Activated CD4-positive, alpha-beta T cell treated with anti-CD3 and anti-CD28 coated beads, Interleukin-2, amount 10 ng/mL, durations not matched to agents 7 days and 5 days (primary cell): ENCODE results near the gene HNRNPD. TPM values are rescaled to one million over a fixed set of nuclear protein-coding genes. Genes with fewer than 3 reads are reported as not detected.
A peak's percentile ranks its signal among the peaks of the same experiment; 100 is the strongest.
"Not testable (repeated sequence)": the region's sequence is repeated elsewhere in the genome, so short reads cannot be mapped to it uniquely, and the experiment has no call there.

ENCODE experiments used
- CTCF ChIA-PET: fragments of 350-600 bp; sonication (Branson Sonifier 250); formaldehyde crosslinking; loops from one replicate; lab custom pipeline; 2021; ENCODE audit warnings: antibody characterized with exemption; lab: Charles Lee
- POLR2A ChIA-PET: fragments of 350-600 bp; sonication (Branson Sonifier 250); formaldehyde crosslinking; loops from one replicate; lab custom pipeline; 2021; ENCODE audit warnings: antibody characterized with exemption; lab: Charles Lee
- DNase-seq: peaks from one replicate; pipeline ENCODE4 v3.0.0-alpha.2; 2020
- H3K27ac Mint-ChIP-seq: one replicate; pipeline ENCODE4 v1.8.0; 2021; ENCODE audit warnings: mild to moderate bottlenecking, moderate library complexity, mixed read lengths
- H3K27me3 Mint-ChIP-seq: one replicate; pipeline ENCODE4 v1.8.0; 2021; ENCODE audit warnings: mixed read lengths
- H3K36me3 Mint-ChIP-seq: one replicate; pipeline ENCODE4 v1.8.0; 2021; ENCODE audit warnings: low read depth, mixed read lengths
- H3K4me1 Mint-ChIP-seq: one replicate; pipeline ENCODE4 v1.8.0; 2021; ENCODE audit warnings: mixed read lengths
- H3K4me3 Mint-ChIP-seq: one replicate; pipeline ENCODE4 v1.8.0; 2021; ENCODE audit warnings: mild to moderate bottlenecking, moderate library complexity, mixed read lengths
- H3K9me3 Mint-ChIP-seq: one replicate; pipeline ENCODE4 v1.8.0; 2021; ENCODE audit warnings: mixed read lengths
- total RNA-seq, 2 experiments: library from RNA; stranded (reverse); gene quantifications; one replicate each; pipeline ENCODE4 v1.2.3, GENCODE V29; 2021

The HNRNPD gene
- total RNA-seq, 2 experiments from 2014 or later: 368 to 430 TPM

- H3K4me3 Mint-ChIP-seq: no peak overlapping the region
- ChIA-PET CTCF (interaction anchor here (0.6 to 2.3 kb wide), 3 partner anchors 14 to 34 kb away, joined by 3 to 7 read pairs (median 4); no protein-coding TSS in a partner anchor), POLR2A (no interaction called here)
- no peaks in the 10 kb centered on the region for H3K4me1 Mint-ChIP-seq
- H3K27me3 Mint-ChIP-seq: no peaks in the 10 kb centered on the region
- H3K36me3 Mint-ChIP-seq: no peaks in the 10 kb centered on the region
- no peaks in the 10 kb centered on the region for H3K9me3 Mint-ChIP-seq
- no peak overlapping the region for H3K27ac Mint-ChIP-seq
- DNase-seq: no peak
These were observed 21.1 kb upstream of the HNRNPD start for GRCh38 chr4:82394896-82395295.

GRCh38 chr4:82390061-82390460, 16.3 kb upstream of the HNRNPD start:
- H3K36me3 Mint-ChIP-seq, DNase-seq, H3K27ac Mint-ChIP-seq, H3K9me3 Mint-ChIP-seq, H3K4me1 Mint-ChIP-seq, POLR2A ChIA-PET, H3K4me3 Mint-ChIP-seq: not testable (repeated sequence)
- CTCF ChIA-PET: interaction anchor here (0.6 to 2.0 kb wide), 5 partner anchors 10 to 105 kb away, joined by 3 to 6 read pairs (median 3); no protein-coding TSS in a partner anchor
- H3K27me3 Mint-ChIP-seq: peaks cover 11% of the 10 kb centered on the region

- Mint-ChIP-seq H3K9me3 (peaks cover 5% of the 10 kb centered on the region), H3K27me3 (peaks cover 11% of the 10 kb centered on the region), H3K4me1 (no peaks in the 10 kb centered on the region), H3K27ac (no peak overlapping the region), H3K4me3 (no peak overlapping the region), H3K36me3 (peaks cover 3% of the 10 kb centered on the region)
- ChIA-PET CTCF (interaction anchor here (1.4 kb wide), 1 partner anchor 32 kb away, joined by 3 read pairs; no protein-coding TSS in a partner anchor), POLR2A (no interaction called here)
- DNase-seq: no peak
These were observed 14.6 kb upstream of the HNRNPD start for GRCh38 chr4:82388405-82388804.

GRCh38 chr4:82386312-82386711, 12.5 kb upstream of the HNRNPD start:
- H3K27ac Mint-ChIP-seq, DNase-seq, CTCF ChIA-PET, H3K36me3 Mint-ChIP-seq, H3K4me3 Mint-ChIP-seq, H3K9me3 Mint-ChIP-seq, H3K4me1 Mint-ChIP-seq, POLR2A ChIA-PET: not testable (repeated sequence)
- peaks cover 11% of the 10 kb centered on the region for H3K27me3 Mint-ChIP-seq

GRCh38 chr4:82382751-82383150, 9.0 kb upstream of the HNRNPD start:
- Mint-ChIP-seq H3K36me3 (peaks cover 23% of the 10 kb centered on the region), H3K27ac (no peak overlapping the region), H3K4me1 (peaks cover 11% of the 10 kb centered on the region), H3K27me3 (peaks cover 10% of the 10 kb centered on the region), H3K9me3 (peaks cover 21% of the 10 kb centered on the region), H3K4me3 (no peak overlapping the region)
- ChIA-PET POLR2A (no interaction called here), CTCF (interaction anchor here (1.3 to 7.4 kb wide), 2 partner anchors 9 to 46 kb away, joined by 3 to 39 read pairs; partner anchors contain the start of genes HNRNPD and HNRNPDL)
- no peak for DNase-seq

GRCh38 chr4:82381661-82382296, 8.0 kb upstream of the HNRNPD start:
- peaks cover 10% of the 10 kb centered on the region for H3K27me3 Mint-ChIP-seq
- ChIA-PET CTCF (interaction anchor here (0.6 to 7.4 kb wide), 3 partner anchors 33 to 51 kb away, joined by 3 to 39 read pairs (median 3); partner anchors contain the start of gene HNRNPDL), POLR2A (no interaction called here)
- peaks cover 16% of the 10 kb centered on the region for H3K4me1 Mint-ChIP-seq
- DNase-seq: no peak
- H3K27ac Mint-ChIP-seq: no peak overlapping the region
- no peak overlapping the region for H3K4me3 Mint-ChIP-seq
- H3K9me3 Mint-ChIP-seq: peaks cover 22% of the 10 kb centered on the region
- H3K36me3 Mint-ChIP-seq: peaks cover 30% of the 10 kb centered on the region

- peaks cover 22% of the 10 kb centered on the region for H3K9me3 Mint-ChIP-seq
- CTCF ChIA-PET: interaction anchor here (0.6 to 7.4 kb wide), 5 partner anchors 14 to 51 kb away, joined by 3 to 39 read pairs (median 3); partner anchors contain the start of gene HNRNPDL
These were observed 7.4 kb upstream of the HNRNPD start for GRCh38 chr4:82381235-82381634.

GRCh38 chr4:82380831-82381230, 7.0 kb upstream of the HNRNPD start:
- ChIA-PET POLR2A (no interaction called here), CTCF (interaction anchor here (1.1 to 7.4 kb wide), 4 partner anchors 14 to 48 kb away, joined by 3 to 39 read pairs (median 4); partner anchors contain the start of gene HNRNPDL)
- Mint-ChIP-seq H3K9me3 (peaks cover 21% of the 10 kb centered on the region), H3K27ac (no peak overlapping the region), H3K36me3 (peaks cover 38% of the 10 kb centered on the region), H3K4me3 (no peak overlapping the region), H3K4me1 (peaks cover 24% of the 10 kb centered on the region), H3K27me3 (peaks cover 3% of the 10 kb centered on the region)
- DNase-seq: no peak

More at GRCh38 chr4:82381235-82381634, 7.4 kb upstream of the HNRNPD start:
- no peak overlapping the region for H3K4me3 Mint-ChIP-seq
- H3K27ac Mint-ChIP-seq: no peak overlapping the region
- peaks cover 34% of the 10 kb centered on the region for H3K36me3 Mint-ChIP-seq
- peaks cover 20% of the 10 kb centered on the region for H3K4me1 Mint-ChIP-seq
- DNase-seq: no peak
- H3K27me3 Mint-ChIP-seq: peaks cover 5% of the 10 kb centered on the region
- POLR2A ChIA-PET: no interaction called here

GRCh38 chr4:82380344-82380743, 6.6 kb upstream of the HNRNPD start:
- ChIA-PET CTCF (interaction anchor here (1.3 to 7.4 kb wide), 3 partner anchors 15 to 49 kb away, joined by 3 to 39 read pairs (median 5); partner anchors contain the start of gene HNRNPDL), POLR2A (no interaction called here)
- Mint-ChIP-seq H3K4me1 (peaks cover 28% of the 10 kb centered on the region), H3K27ac (no peak overlapping the region), H3K36me3 (peaks cover 41% of the 10 kb centered on the region), H3K27me3 (no peaks in the 10 kb centered on the region), H3K4me3 (no peak overlapping the region), H3K9me3 (peaks cover 20% of the 10 kb centered on the region)
- DNase-seq: no peak

- H3K27me3 Mint-ChIP-seq: no peaks in the 10 kb centered on the region
- peaks cover 59% of the 10 kb centered on the region for H3K36me3 Mint-ChIP-seq
- peaks cover 14% of the 10 kb centered on the region for H3K9me3 Mint-ChIP-seq
- DNase-seq: no peak
- ChIA-PET CTCF (interaction anchor here (0.5 to 1.3 kb wide), 3 partner anchors 9 to 53 kb away, joined by 3 to 5 read pairs (median 4); partner anchors contain the start of gene HNRNPDL), POLR2A (no interaction called here)
- peaks cover 25% of the 10 kb centered on the region for H3K4me1 Mint-ChIP-seq
- peak overlapping the region; percentile 97 for H3K27ac Mint-ChIP-seq
- peak overlapping the region; percentile 97 for H3K4me3 Mint-ChIP-seq
These were observed 2.3 kb upstream of the HNRNPD start for GRCh38 chr4:82376109-82376508.

- peaks cover 2% of the 10 kb centered on the region for H3K9me3 Mint-ChIP-seq
- peak overlapping the region; percentile 97 for H3K4me3 Mint-ChIP-seq
- peaks cover 68% of the 10 kb centered on the region for H3K36me3 Mint-ChIP-seq
- H3K27me3 Mint-ChIP-seq: no peaks in the 10 kb centered on the region
- peak overlapping the region; percentile 97 for H3K27ac Mint-ChIP-seq
- DNase-seq: no peak
- ChIA-PET CTCF (interaction anchor here (0.6 to 4.9 kb wide), 3 partner anchors 10 to 56 kb away, joined by 3 to 27 read pairs (median 12); partner anchors contain the start of gene HNRNPDL), POLR2A (interaction anchor here (1.1 kb wide), 1 partner anchor 55 kb away, joined by 14 read pairs; no protein-coding TSS in a partner anchor)
- peaks cover 45% of the 10 kb centered on the region for H3K4me1 Mint-ChIP-seq
These were observed 340 bp downstream of the HNRNPD start for GRCh38 chr4:82373486-82373815.

- H3K4me3 Mint-ChIP-seq: peak overlapping the region; percentile 97
- peaks cover 69% of the 10 kb centered on the region for H3K36me3 Mint-ChIP-seq
- ChIA-PET CTCF (interaction anchor here (4.9 kb wide), 1 partner anchor 56 kb away, joined by 27 read pairs; the partner anchor contains the start of gene HNRNPDL), POLR2A (no interaction called here)
- peak; percentile 81 for DNase-seq
- H3K27me3 Mint-ChIP-seq: no peaks in the 10 kb centered on the region
- peaks cover 48% of the 10 kb centered on the region for H3K4me1 Mint-ChIP-seq
- peak overlapping the region; percentile 97 for H3K27ac Mint-ChIP-seq
- H3K9me3 Mint-ChIP-seq: peaks cover 2% of the 10 kb centered on the region
These were observed 990 bp downstream of the HNRNPD start for GRCh38 chr4:82372517-82373485.
